Adipocyte (in vitro differentiated cells): Measurements from ENCODE around the gene WNT9B.
"Not testable (repeated sequence)": the region's sequence is repeated elsewhere in the genome, so short reads cannot be mapped to it uniquely, and the experiment has no call there.

Experiments used
- DNase-seq: peaks from one replicate; pipeline ENCODE4 v3.0.0-alpha.2; 2015; ENCODE audit warnings: low read depth
- H3K27me3 ChIP-seq: replicated peaks from 2 replicates; pipeline ENCODE4 v1.7.0; 2013; ENCODE audit warnings: mild to moderate bottlenecking, low read length, moderate library complexity; ENCODE audit not compliant: control insufficient read depth, insufficient read depth
- H3K36me3 ChIP-seq: 2 replicates; pipeline ENCODE4 v1.7.0; 2013; ENCODE audit warnings: low read length, mild to moderate bottlenecking, moderate library complexity; ENCODE audit not compliant: control insufficient read depth, insufficient read depth, severe bottlenecking
- H3K4me1 ChIP-seq: 2 replicates; pipeline ENCODE4 v1.7.0; 2013; ENCODE audit warnings: mild to moderate bottlenecking, low read length, moderate library complexity; ENCODE audit not compliant: control insufficient read depth, insufficient read depth
- H3K4me3 ChIP-seq: 2 replicates; pipeline ENCODE4 v1.7.0; 2013; ENCODE audit warnings: mild to moderate bottlenecking, low read length, moderate library complexity
- H3K9ac ChIP-seq: 2 replicates; pipeline ENCODE4 v1.7.0; 2013; ENCODE audit warnings: mild to moderate bottlenecking, low read length, moderate library complexity
- H3K9me3 ChIP-seq: 2 replicates; pipeline ENCODE4 v1.7.0; 2013; ENCODE audit warnings: mild to moderate bottlenecking, low read length, moderate library complexity; ENCODE audit not compliant: control insufficient read depth

Gene WNT9B

GRCh38 chr17:46921962-46922361 is 70.6 kb downstream of the WNT9B start:
- H3K4me3 ChIP-seq, DNase-seq, H3K27me3 ChIP-seq, H3K9ac ChIP-seq, H3K9me3 ChIP-seq, H3K36me3 ChIP-seq: not testable (repeated sequence)
- peaks cover 23% of the 10 kb centered on the region for H3K4me1 ChIP-seq

DNA sequence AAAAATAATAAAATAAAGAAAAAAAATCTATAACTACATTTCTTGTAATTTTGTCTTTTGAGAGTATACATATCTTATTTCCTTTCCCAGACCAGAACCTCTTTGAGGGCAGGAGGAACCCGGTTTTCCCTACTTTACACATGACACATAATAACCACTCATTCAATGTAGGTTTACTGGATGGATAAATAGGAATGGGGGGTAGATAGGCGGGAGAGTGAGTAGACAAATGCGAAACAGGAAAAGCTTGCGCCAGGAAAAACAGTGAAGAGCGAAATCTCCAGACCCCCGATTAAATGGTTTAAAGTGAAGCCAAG is 71.1 kb downstream of the WNT9B start:
- Histone ChIP-seq H3K9me3 (no peaks in the 10 kb centered on the region), H3K9ac (peak overlapping the region; percentile 96), H3K36me3 (no peaks in the 10 kb centered on the region), H3K4me3 (peak overlapping the region; percentile 95), H3K4me1 (peaks cover 23% of the 10 kb centered on the region), H3K27me3 (no peaks in the 10 kb centered on the region)
- DNase-seq, result no peak

DNA sequence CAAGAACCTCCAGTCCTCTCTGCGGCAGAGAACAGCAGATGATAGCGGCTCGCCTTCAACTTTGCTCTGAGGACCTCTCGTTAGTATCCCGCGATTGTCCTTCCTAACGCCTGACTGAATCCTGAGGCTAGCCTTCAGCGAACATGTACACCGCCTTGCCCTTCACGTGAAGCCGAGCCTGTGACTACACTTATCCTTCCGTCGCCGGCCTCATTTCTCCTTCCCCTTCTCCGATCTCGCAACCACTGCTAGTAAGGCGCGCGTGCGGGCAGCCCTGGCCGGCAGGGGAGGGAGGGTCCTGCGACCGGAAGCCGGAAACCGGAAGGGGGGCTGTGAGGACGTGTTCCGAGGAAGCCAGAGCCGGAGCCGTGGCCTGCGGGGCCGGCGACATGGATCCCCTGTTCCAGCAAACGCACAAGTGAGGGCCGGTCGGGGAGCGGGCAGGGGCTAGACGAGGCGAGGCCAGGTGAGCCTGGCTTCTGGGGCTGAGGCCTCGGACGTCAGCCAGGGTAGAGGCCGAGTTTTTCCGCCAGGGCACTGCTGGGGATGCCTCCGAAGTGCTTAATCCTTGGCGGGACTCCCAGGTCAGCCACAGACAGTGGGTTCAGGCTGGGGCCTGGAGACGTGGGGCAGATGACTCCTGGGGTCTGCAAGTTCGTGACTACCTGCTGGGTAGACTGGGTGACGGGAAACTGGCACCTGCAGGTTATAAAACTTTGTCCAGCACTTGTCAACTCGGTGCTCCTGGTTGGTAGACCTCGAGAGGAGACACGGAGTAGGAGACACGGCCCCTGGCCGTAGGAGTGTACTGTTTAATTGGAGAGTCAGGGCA is 71.6 kb downstream of the WNT9B start, which contains the start of gene GOSR2:
TSS of gene GOSR2 (plus strand) at position 357 of the 832 bp plus-strand sequence. CDS start at position 390, 33 bp downstream.
- H3K36me3 ChIP-seq, result no peaks in the 10 kb centered on the region
- H3K27me3 ChIP-seq, result no peaks in the 10 kb centered on the region

DNA sequence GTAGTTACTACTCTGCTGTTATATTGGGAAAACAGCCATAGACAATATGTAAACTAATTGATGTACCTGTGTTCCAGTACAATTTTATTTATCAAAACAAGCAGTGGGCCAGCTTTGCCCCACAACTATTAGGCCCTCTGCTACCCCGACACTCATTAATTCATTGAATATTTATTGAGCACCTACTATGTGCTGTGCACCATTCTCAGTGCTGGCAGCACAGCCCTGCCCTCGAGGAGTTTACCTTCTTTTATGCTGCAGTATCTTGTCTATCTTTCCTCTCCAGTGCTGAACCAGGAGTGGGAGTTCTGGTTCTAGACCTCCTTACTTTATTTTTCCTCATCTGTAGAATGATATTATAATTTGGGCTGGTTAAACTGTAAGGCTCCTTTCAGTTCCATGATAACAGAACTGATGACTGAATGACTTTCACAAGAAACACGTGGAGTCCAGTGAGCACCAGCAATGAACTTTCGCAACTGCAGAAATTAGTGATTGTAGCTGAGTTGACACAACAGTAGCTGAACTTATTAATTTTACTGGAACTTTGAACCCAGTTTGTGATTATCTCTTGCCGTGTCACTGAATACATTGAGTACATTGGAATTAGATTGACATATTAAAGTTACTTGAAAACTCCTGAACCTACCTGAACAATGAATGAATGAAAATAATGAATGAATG is 73.9 kb downstream of the WNT9B start:
- Histone ChIP-seq H3K4me1 (peaks cover 29% of the 10 kb centered on the region), H3K4me3 (no peak overlapping the region), H3K27me3 (no peaks in the 10 kb centered on the region), H3K36me3 (peaks cover 9% of the 10 kb centered on the region), H3K9ac (no peak overlapping the region), H3K9me3 (no peaks in the 10 kb centered on the region)
- DNase-seq, result peak; percentile 18

More for the DNA sequence above, 71.6 kb downstream of the WNT9B start, which contains the start of gene GOSR2:
- peak within 1 kb of the TSS; percentile 96 for H3K9ac ChIP-seq
- no peaks in the 10 kb centered on the region for H3K9me3 ChIP-seq
- H3K4me3 ChIP-seq, result peak within 1 kb of the TSS; percentile 95
- peak; percentile 95 for DNase-seq
- H3K4me1 ChIP-seq, result peaks cover 23% of the 10 kb centered on the region

DNA sequence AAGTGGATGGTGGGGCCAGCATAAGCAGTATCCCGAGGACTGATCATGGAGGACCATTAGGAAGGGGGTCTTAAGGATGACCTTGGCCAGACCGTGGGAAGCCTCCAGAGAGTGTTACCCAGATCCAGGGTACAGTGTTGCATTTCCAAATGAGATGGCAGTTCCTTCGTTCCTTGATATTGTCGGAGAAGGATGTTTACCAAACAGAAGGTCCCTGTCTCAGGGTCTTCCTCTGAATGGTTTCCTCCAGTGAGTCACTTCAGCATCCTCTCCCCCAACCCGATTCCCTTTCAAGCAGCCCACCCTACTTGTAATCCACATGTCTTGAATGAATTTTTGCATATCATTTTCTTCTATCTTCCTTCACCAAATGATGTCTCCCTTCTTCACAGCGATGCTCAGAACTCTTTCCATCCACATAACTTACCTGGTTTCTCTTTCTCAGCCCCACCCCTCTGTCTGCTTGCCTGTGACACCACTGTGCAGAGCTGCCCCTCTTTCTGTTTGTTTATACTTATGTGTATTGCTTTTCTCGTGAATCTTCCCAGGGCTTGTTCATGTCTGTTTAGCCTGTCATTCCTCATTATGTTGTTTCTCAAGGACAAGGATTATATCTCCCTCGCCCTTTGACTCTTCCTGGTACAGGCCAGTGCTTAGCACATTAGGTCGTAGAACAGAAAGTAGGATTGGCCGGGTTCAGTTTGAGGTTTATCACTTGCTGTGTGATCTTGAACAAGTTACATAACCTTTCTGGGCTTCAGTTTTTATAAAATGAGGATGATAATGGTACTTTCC is 77.3 kb downstream of the WNT9B start:
- no peaks in the 10 kb centered on the region for H3K9me3 ChIP-seq
- no peak for DNase-seq
- no peak overlapping the region for H3K4me3 ChIP-seq
- peaks cover 29% of the 10 kb centered on the region for H3K4me1 ChIP-seq
- no peaks in the 10 kb centered on the region for H3K27me3 ChIP-seq
- H3K9ac ChIP-seq, result no peak overlapping the region
- peaks cover 42% of the 10 kb centered on the region for H3K36me3 ChIP-seq

DNA sequence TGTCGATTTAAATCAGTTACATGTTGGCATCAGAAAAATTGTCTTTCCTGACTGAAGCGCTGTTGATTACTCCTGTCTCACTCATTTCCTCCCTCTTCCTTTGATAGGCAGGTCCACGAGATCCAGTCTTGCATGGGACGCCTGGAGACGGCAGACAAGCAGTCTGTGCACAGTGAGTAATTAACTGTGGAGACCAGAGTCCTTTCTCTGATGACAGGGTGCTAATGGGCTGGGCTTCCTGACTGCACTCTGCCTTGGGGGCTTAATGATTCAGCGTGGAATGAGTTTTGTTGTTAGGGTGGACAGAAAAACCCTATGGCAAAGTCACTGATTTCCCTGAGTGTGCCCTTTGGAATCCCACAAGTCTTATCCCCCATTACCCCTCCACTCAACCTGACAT is 78.0 kb downstream of the WNT9B start:
- DNase-seq, result peak; percentile 30

DNA sequence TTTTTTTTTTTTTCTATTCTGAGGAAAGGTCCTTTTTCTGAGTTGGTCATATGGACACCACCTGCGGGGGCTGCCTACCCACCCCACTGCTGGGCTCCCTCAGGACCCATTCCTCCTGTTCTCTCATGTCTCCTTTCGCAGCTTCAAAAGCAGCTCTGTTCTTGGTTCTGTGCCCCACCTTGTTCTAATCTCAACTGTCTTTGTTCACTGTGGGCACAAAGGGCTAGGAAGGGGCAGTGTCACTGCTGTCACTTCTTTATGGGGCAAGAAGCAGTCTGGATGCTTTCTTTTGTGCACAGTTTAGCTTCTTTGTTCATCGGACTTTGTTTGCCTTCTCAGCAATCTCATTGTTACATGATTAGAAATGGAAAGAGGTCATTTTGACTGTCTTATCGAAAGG is 78.7 kb downstream of the WNT9B start:
- Histone ChIP-seq H3K4me1 (peaks cover 16% of the 10 kb centered on the region), H3K27me3 (no peaks in the 10 kb centered on the region), H3K9ac (no peak overlapping the region), H3K4me3 (no peak overlapping the region), H3K36me3 (peaks cover 56% of the 10 kb centered on the region), H3K9me3 (no peaks in the 10 kb centered on the region)
- DNase-seq, result no peak

More for the DNA sequence above, 78.0 kb downstream of the WNT9B start:
- no peak overlapping the region for H3K4me3 ChIP-seq
- peaks cover 23% of the 10 kb centered on the region for H3K4me1 ChIP-seq
- no peaks in the 10 kb centered on the region for H3K9me3 ChIP-seq
- no peak overlapping the region for H3K9ac ChIP-seq
- peaks cover 50% of the 10 kb centered on the region for H3K36me3 ChIP-seq
- no peaks in the 10 kb centered on the region for H3K27me3 ChIP-seq

- Histone ChIP-seq H3K27me3 (no peaks in the 10 kb centered on the region), H3K9me3 (no peaks in the 10 kb centered on the region), H3K9ac (no peak overlapping the region), H3K4me1 (peaks cover 19% of the 10 kb centered on the region), H3K4me3 (no peak overlapping the region), H3K36me3 (peaks cover 71% of the 10 kb centered on the region)
- no peak for DNase-seq
Observed at GRCh38 chr17:46931596-46931995, 80.2 kb downstream of the WNT9B start.

DNA sequence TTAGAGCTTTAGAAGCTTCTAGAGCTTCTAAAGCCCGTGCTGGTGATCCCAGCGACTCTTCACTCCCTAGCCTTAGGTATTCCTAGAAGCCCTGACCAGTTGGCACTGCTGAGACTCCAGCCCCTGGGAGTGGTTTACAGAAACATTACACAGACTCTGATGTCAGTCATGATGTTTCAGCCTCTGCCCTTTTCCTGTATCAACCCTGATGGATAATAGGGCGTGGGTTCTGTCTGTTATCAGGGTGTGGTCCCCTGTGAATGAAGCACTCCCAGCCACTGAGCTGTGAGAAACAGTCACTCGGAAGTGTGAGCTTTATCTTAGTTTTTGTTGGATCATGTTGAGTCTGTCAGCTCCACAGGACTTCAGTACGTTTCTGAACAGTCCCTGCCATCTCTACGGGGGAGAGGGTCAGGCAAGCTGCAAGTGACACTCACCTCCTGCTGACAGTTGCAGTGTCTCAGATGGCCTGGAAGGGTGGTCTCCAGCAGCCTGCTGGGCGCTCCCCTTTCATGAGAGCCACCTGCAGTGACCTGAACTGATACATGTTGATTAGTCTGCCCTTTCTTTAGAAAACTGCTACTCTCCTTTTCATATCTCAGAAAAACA is 84.4 kb downstream of the WNT9B start:
- H3K4me3 ChIP-seq, result no peak overlapping the region
- H3K9ac ChIP-seq, result peak overlapping the region; percentile 30
- peaks cover 17% of the 10 kb centered on the region for H3K4me1 ChIP-seq
- H3K27me3 ChIP-seq, result no peaks in the 10 kb centered on the region
- DNase-seq, result no peak
- H3K36me3 ChIP-seq, result peaks cover 100% of the 10 kb centered on the region
- H3K9me3 ChIP-seq, result no peaks in the 10 kb centered on the region
